Gastrocnemius medialis (tissue), 4 donors: ENCODE data around the gene C4orf50. TPM values are rescaled to one million over a fixed set of nuclear protein-coding genes. Genes with fewer than 3 reads are reported as not detected.

Experiments
- ATAC-seq, 2 donors: fragments of 150-250 bp; one replicate each; pipeline ENCODE4 v1.9.1; 2016
- DNase-seq, 2 donors: peaks; one replicate each; pipeline ENCODE4 v3.0.0-alpha.2; 2019
- H3K27ac ChIP-seq, 4 donors: fragments of 200-600 bp; sonication (generic); 1 replicate in 1 of 4; 2 replicates in 3 of 4; pipeline ENCODE4 v1.5.1; 2016 to 2018; ENCODE audit warnings: mild to moderate bottlenecking in 2 of 4, moderate library complexity in 1 of 4
- H3K27me3 ChIP-seq, 3 donors: fragments of 200-600 bp; sonication (generic) in 2 of 3; 1 replicate in 1 of 3; 2 replicates in 2 of 3; pipeline versions ENCODE4 v1.5.1 to v1.6.0; 2016 to 2019; ENCODE audit warnings: mild to moderate bottlenecking in 1 of 3, moderate library complexity in 1 of 3
- H3K36me3 ChIP-seq, 2 donors: fragments of 200-600 bp; sonication (generic) in 1 of 2; one replicate each; pipeline ENCODE4 v1.5.1; 2017 to 2018
- H3K4me1 ChIP-seq, 2 donors: fragments of 200-600 bp; sonication (generic) in 1 of 2; one replicate each; pipeline ENCODE4 v1.5.1; 2016 to 2017; ENCODE audit warnings: mild to moderate bottlenecking in 2 of 2
- H3K4me3 ChIP-seq, 4 donors: fragments of 200-600 bp; sonication (generic) in 3 of 4; 1 replicate in 1 of 4; 2 replicates in 3 of 4; pipeline ENCODE4 v1.5.1; 2016 to 2019; ENCODE audit warnings: mild to moderate bottlenecking in 2 of 4
- H3K9me3 ChIP-seq, 3 donors: fragments of 200-600 bp; sonication (generic) in 2 of 3; 1 replicate in 1 of 3; 2 replicates in 2 of 3; pipeline ENCODE4 v1.5.1; 2016 to 2019
- POLR2A ChIP-seq, 2 donors: fragments of 450-650 bp; IDR thresholded peaks; one replicate each; pipeline ENCODE4 v1.6.1; 2017; ENCODE audit warnings: antibody characterized with exemption in 2 of 2, mild to moderate bottlenecking in 2 of 2, moderate library complexity in 2 of 2
- in situ Hi-C, 4 donors: fragments of 200-750 bp; cut with MboI; loops; one replicate each; pipeline versions ENCODE4 v1.15.0 to v1.8.0; 2017; ENCODE audit warnings: low sequenced_read_pairs in 4 of 4
- intact Hi-C: fragments of 100-400 bp; cut with DNase I; formaldehyde crosslinking; loops from one replicate; pipeline ENCODE4 v1.15.1; 2023; ENCODE audit warnings: low total_unique reads
- total RNA-seq, 4 donors: library from RNA; depleted of rRNA; stranded (reverse); fragments of >200 nt; gene quantifications; one replicate each; pipeline versions ENCODE4 v1.1.0 to v1.2.3, GENCODE V29; 2016
- TF ChIP-seq, protein P1 (sequence below), 5 experiments: fragments of 450-650 bp in 3 of 5; fragments of 200-600 bp in 2 of 5; sonication (generic) in 2 of 5; IDR thresholded peaks in 4 of 5; conservative IDR thresholded peaks in 1 of 5; 1 replicate in 4 of 5; 2 replicates in 1 of 5; pipeline ENCODE4 v1.5.1; 2016 to 2019; ENCODE audit warnings: antibody characterized with exemption in 5 of 5, mild to moderate bottlenecking in 3 of 5, moderate library complexity in 3 of 5

The C4orf50 gene
- total RNA-seq, 4 donors from 2014 or later = 0.03 TPM; not detected in 3

DNA sequence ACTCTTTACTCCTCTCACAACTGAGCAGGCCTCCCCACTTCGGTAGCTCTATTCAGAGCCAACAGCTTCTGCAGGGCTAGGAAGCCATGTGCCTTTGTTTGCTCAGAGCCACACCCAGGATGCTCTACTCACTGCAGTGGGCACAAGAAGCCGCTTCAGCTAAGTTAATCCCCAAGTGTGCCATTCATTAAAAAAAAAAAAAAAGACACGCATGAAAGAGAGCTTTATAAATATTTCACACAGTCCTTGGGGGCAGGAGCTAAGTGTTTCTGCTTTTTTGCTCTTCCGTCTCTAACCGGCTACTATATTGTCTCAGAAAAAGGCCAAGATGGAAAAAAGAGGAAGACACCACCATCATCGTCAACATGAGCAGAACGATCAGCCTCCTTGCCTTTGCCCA, 133.4 kb downstream of the C4orf50 start:
- DNase-seq = no peak
- no peak for ATAC-seq
- no peak for TF ChIP-seq POLR2A (IDR thresholded peaks at IDR 0.05)
- TF ChIP-seq, protein P1, sequence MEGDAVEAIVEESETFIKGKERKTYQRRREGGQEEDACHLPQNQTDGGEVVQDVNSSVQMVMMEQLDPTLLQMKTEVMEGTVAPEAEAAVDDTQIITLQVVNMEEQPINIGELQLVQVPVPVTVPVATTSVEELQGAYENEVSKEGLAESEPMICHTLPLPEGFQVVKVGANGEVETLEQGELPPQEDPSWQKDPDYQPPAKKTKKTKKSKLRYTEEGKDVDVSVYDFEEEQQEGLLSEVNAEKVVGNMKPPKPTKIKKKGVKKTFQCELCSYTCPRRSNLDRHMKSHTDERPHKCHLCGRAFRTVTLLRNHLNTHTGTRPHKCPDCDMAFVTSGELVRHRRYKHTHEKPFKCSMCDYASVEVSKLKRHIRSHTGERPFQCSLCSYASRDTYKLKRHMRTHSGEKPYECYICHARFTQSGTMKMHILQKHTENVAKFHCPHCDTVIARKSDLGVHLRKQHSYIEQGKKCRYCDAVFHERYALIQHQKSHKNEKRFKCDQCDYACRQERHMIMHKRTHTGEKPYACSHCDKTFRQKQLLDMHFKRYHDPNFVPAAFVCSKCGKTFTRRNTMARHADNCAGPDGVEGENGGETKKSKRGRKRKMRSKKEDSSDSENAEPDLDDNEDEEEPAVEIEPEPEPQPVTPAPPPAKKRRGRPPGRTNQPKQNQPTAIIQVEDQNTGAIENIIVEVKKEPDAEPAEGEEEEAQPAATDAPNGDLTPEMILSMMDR (IDR thresholded peaks at IDR 0.05 in 4 of 5, conservative IDR thresholded peaks at IDR 0.05 in 1 of 5) = no peak
- Histone ChIP-seq H3K9me3 (no peaks in the 10 kb centered on the region), H3K27ac (no peak overlapping the region), H3K4me1 (peaks cover 0 to 5% of the 10 kb centered on the region in 2 donors), H3K4me3 (no peak overlapping the region), H3K27me3 (peaks cover 27 to 43% (median 30%) of the 10 kb centered on the region in 3 donors), H3K36me3 (no peaks in the 10 kb centered on the region)
- in situ Hi-C loops (no loop called here), intact Hi-C loops (no loop called here)

DNA sequence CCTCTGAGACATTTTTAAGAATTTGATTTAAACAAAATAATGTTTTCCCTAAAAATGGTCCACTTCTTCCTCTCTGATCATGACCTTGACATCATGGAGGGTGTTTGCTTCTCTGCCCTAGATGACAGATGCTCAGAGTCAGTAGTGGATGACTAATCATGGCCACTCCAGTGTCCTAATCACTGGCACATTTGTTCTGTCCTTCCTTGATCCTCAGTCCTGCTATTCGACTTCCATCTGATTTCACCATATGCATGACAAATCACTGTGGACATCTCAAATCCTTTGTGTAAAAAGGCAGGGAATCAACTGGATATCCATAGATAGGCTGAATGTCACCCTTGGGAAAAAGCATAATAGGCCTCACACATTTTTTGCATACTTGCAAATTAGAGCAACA, 134.3 kb downstream of the C4orf50 start:
- DNase-seq (no peak), ATAC-seq (no peak)
- no peaks in the 10 kb centered on the region for H3K9me3 ChIP-seq
- in situ Hi-C loops = no loop called here
- peaks cover 18 to 34% (median 21%) of the 10 kb centered on the region in 3 donors for H3K27me3 ChIP-seq
- no peak for TF ChIP-seq POLR2A (IDR thresholded peaks at IDR 0.05)
- TF ChIP-seq, protein P1 (IDR thresholded peaks at IDR 0.05 in 4 of 5, conservative IDR thresholded peaks at IDR 0.05 in 1 of 5) = no peak
- H3K36me3 ChIP-seq = no peaks in the 10 kb centered on the region
- peaks cover 0 to 5% of the 10 kb centered on the region in 2 donors for H3K4me1 ChIP-seq
- intact Hi-C loops = no loop called here
- no peak overlapping the region for H3K27ac ChIP-seq
- no peak overlapping the region for H3K4me3 ChIP-seq

DNA sequence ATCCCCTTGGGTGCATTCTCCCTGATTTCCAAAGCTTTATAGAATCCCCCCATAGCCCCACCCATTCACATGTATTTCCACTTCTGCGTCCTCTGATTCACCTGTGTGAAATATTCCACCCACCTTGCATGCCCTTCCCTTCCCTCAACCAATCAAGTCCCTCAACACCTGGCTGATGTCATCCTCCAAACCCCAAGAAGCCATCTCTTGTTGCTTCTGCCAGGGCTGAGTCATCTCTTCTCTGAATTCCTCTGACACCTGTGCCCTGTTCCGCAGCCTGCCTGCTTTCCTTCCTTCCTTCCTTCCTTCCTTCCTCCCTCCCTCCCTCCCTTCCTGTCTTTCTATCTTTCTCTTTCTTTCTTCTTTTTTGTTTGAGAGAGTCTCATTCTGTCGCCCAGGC, 135.3 kb downstream of the C4orf50 start:
- H3K9me3 ChIP-seq = no peaks in the 10 kb centered on the region
- DNase-seq (no peak), ATAC-seq (no peak)
- in situ Hi-C loops = no loop called here
- peaks cover 0 to 5% of the 10 kb centered on the region in 2 donors for H3K4me1 ChIP-seq
- no peak for TF ChIP-seq POLR2A (IDR thresholded peaks at IDR 0.05)
- TF ChIP-seq, protein P1 (IDR thresholded peaks at IDR 0.05 in 4 of 5, conservative IDR thresholded peaks at IDR 0.05 in 1 of 5) = no peak
- no peak overlapping the region for H3K4me3 ChIP-seq
- peaks cover 13 to 24% (median 15%) of the 10 kb centered on the region in 3 donors for H3K27me3 ChIP-seq
- no peak overlapping the region for H3K27ac ChIP-seq
- intact Hi-C loops = no loop called here
- no peaks in the 10 kb centered on the region for H3K36me3 ChIP-seq

DNA sequence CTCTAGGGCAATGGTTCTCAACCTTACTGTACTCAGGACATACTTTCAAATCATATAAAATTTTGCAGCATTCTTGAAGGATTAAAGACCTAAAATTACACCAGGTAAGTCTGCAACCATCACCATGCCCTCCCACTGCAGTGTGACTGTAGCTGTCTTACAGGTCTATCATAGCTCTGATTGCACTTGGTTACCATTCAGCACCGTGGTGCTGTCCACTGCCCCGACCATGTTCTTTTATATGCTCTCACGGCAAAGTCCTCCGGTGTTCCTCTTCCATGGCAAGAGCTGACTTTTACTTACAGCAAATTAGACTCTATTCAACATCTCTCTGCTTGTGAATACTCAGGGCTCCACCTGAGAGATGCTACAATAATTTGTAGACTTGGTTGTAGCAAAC, 136.9 kb downstream of the C4orf50 start:
- intact Hi-C loops (no loop called here), in situ Hi-C loops (no loop called here)
- DNase-seq = no peak
- H3K27ac ChIP-seq = no peak overlapping the region
- H3K36me3 ChIP-seq = no peaks in the 10 kb centered on the region
- H3K9me3 ChIP-seq = no peaks in the 10 kb centered on the region
- H3K4me3 ChIP-seq = no peak overlapping the region
- ATAC-seq = no peak
- H3K27me3 ChIP-seq = peaks cover 0 to 12% (median 1%) of the 10 kb centered on the region in 3 donors
- H3K4me1 ChIP-seq = no peaks in the 10 kb centered on the region
- TF ChIP-seq POLR2A (IDR thresholded peaks at IDR 0.05) = no peak
- TF ChIP-seq, protein P1 (IDR thresholded peaks at IDR 0.05 in 4 of 5, conservative IDR thresholded peaks at IDR 0.05 in 1 of 5) = no peak

DNA sequence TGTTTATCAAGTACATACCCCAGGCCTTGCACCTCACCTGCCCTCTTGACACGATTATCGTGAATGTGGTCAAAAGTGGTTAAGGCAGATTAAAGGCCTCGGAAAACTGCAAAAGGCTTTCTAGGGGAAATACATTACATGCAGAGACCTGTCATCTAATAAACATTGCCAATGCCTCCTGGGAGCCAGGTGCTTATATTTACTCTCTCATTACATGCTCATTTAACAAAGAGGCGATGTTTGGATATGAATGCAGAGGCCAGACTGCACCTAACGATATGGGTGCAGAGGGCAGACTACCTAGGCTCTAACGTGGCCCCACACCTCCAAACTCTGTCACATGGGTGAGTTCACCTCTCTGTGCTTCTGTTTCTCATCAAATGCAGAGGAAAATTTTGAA, 139.9 kb downstream of the C4orf50 start:
- Histone ChIP-seq H3K4me1 (no peaks in the 10 kb centered on the region), H3K4me3 (no peak overlapping the region), H3K9me3 (no peaks in the 10 kb centered on the region), H3K36me3 (no peaks in the 10 kb centered on the region), H3K27ac (no peak overlapping the region), H3K27me3 (peaks cover 0 to 2% (median 0%) of the 10 kb centered on the region in 3 donors)
- in situ Hi-C loops = no loop called here
- TF ChIP-seq POLR2A (IDR thresholded peaks at IDR 0.05) = no peak
- TF ChIP-seq, protein P1 (IDR thresholded peaks at IDR 0.05 in 4 of 5, conservative IDR thresholded peaks at IDR 0.05 in 1 of 5) = no peak
- intact Hi-C loops = no loop called here
- DNase-seq (no peak), ATAC-seq (no peak)
